SW 1271 (cell line): ENCODE measurements around the gene CHAF1A.

Experiments
- DNase-seq, 2 experiments: peaks; one replicate each; lab custom pipeline; 2025; lab: John Stamatoyannopoulos, UW

The CHAF1A gene

GRCh38 chr19:4366666-4367335 is 35.6 kb upstream of the CHAF1A start:
- DNase-seq = no peak

GRCh38 chr19:4367336-4367723 is 35.1 kb upstream of the CHAF1A start:
- no peak for DNase-seq

- no peak for DNase-seq
Observed at GRCh38 chr19:4367781-4368127, 34.7 kb upstream of the CHAF1A start.

GRCh38 chr19:4368128-4368820 is 34.2 kb upstream of the CHAF1A start:
- no peak for DNase-seq

- DNase-seq = no peak
Observed at GRCh38 chr19:4369109-4369887, 33.1 kb upstream of the CHAF1A start.

GRCh38 chr19:4369888-4370260 is 32.6 kb upstream of the CHAF1A start:
- no peak for DNase-seq

GRCh38 chr19:4370418-4371041 is 31.9 kb upstream of the CHAF1A start:
- no peak for DNase-seq

- no peak for DNase-seq
Observed at GRCh38 chr19:4371247-4372164, 30.9 kb upstream of the CHAF1A start.

GRCh38 chr19:4372165-4373012 is 30.1 kb upstream of the CHAF1A start:
- no peak for DNase-seq

GRCh38 chr19:4373013-4373367 is 29.4 kb upstream of the CHAF1A start:
- DNase-seq = no peak

GRCh38 chr19:4373601-4374497 is 28.6 kb upstream of the CHAF1A start:
- peak in 1 of 2 experiments; percentile 51 for DNase-seq

- DNase-seq = peak; percentile 82 to 86
Observed at GRCh38 chr19:4374498-4375163, 27.8 kb upstream of the CHAF1A start.

- peak in 1 of 2 experiments; percentile 27 for DNase-seq
Observed at GRCh38 chr19:4375164-4376027, 27.0 kb upstream of the CHAF1A start.

- DNase-seq = no peak
Observed at GRCh38 chr19:4376028-4376670, 26.3 kb upstream of the CHAF1A start.

GRCh38 chr19:4376671-4376990 is 25.8 kb upstream of the CHAF1A start:
- DNase-seq = no peak

GRCh38 chr19:4376991-4377781 is 25.3 kb upstream of the CHAF1A start:
- peak in 1 of 2 experiments; percentile 51 for DNase-seq

- DNase-seq = no peak
Observed at GRCh38 chr19:4378886-4379285, 23.6 kb upstream of the CHAF1A start.
